ENCODE measurements around the gene PHB1. TPM values are rescaled to one million over a fixed set of nuclear protein-coding genes. Genes with fewer than 3 reads are reported as not detected.
"Not testable (repeated sequence)": the region's sequence is repeated elsewhere in the genome, so short reads cannot be mapped to it uniquely, and the experiment has no call there.

PHB1 gene
- polyA plus RNA-seq, 1 donor from 2014 or later = 132 TPM

DNA sequence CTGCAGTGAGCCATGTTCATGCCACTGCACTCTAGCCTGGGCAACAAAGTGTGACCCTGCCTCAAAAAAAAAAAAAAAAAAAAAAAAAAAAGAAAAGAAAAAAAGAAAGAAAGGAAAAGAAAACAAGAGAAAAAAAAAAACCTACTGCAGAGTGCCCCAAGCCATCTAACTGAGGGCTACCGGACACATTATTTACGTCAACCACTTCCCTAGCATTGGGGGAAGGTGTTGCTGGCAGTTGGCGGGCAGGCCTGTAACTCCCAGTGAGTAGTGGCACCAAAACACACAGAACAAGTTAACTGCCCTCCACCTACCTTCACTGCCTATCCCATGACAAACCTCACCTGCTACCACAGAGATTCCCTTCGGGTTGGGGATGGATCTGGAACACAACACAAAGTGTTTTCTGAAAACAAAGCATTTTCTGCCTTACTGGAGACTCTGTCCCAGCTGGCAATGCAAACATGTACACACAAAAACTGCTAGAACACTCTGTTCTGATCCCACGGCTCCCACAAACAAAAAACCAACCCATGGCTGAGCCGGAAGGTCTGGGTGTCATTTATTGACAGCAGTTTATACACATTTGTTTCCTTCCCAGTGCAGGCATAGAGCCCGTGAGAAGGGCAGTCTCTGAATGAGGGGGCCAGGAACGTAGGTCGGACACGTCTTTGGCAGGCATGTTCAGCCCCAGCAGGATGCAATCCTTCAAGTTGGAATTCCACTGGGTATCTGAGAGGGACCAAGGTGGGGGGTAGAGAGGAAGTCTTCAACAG, 11.0 kb downstream of the PHB1 start:
- H3K27ac Mint-ChIP-seq = peak overlapping the region; percentile 74 to 95 (median 90)
- H3K9me3 Mint-ChIP-seq = no peaks in the 10 kb centered on the region
- peaks cover 19 to 31% (median 20%) of the 10 kb centered on the region in 3 donors for H3K4me1 Mint-ChIP-seq
- H3K4me3 Mint-ChIP-seq = peak overlapping the region in 3 of 4 donors; percentile 41 to 79 (median 75)
- peaks cover 7% of the 10 kb centered on the region for H3K36me3 Mint-ChIP-seq
- peaks cover 2% of the 10 kb centered on the region for H3K27me3 Mint-ChIP-seq

DNA sequence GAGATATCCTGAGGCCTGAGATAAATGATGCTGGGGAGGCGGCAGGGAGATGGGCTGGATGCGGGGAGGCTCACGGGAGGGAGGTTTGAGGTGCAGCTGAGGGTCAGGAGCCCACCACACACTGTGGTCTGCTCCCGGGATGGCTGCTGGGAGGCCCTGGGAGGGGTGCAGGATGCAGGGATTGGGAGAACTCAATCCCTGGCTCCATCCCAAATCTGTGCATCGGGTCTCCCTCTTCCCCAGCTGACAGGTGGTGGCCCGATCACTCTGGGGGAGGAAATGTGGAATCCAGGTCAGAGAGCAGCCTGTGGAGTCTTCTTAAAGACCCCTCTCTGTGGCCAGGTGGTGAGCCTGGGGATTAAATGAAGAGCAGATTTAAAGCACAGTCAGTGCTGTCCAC, 12.0 kb downstream of the PHB1 start:
- no peaks in the 10 kb centered on the region for H3K9me3 Mint-ChIP-seq
- H3K4me1 Mint-ChIP-seq = peaks cover 14 to 23% (median 16%) of the 10 kb centered on the region in 3 donors
- H3K4me3 Mint-ChIP-seq = no peak overlapping the region
- peaks cover 7% of the 10 kb centered on the region for H3K36me3 Mint-ChIP-seq
- peak overlapping the region in 1 of 3 donors; percentile 58 for H3K27ac Mint-ChIP-seq
- H3K27me3 Mint-ChIP-seq = peaks cover 2% of the 10 kb centered on the region

DNA sequence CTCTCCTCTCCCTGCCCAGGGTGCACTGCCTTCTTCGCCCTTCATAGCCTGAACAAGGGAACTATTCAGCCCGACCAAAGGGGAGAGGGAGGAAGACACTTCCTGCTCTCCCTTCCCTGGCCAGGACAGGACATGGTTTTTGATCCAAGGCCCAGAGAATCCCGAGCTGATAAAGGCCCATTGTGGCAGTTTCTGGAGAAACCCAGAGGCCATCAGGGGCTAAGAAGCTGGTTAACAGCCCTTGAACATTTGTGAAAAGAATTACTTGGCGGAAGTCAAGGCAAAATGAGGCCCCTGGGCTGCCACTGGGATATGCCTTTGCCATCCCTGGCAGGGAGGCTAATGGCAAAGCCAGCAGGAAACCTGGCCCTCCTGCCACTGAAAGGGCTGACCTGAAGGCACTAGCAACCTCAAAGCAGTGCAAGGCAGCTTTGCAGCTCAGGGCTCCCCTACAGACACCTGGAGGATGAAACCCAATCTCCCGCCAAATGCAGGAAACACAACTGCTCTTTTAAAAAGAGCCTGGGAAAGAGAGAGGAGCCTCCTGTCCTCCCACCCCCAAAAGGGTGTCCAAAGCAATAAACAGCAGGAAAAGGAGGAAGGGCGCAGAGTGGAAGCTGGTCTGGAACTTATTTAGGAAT, 12.6 kb downstream of the PHB1 start:
- Mint-ChIP-seq H3K4me3 (no peak overlapping the region), H3K36me3 (peaks cover 6% of the 10 kb centered on the region), H3K27me3 (peaks cover 2% of the 10 kb centered on the region), H3K9me3 (no peaks in the 10 kb centered on the region), H3K27ac (peak overlapping the region in 1 of 3 donors; percentile 58), H3K4me1 (peaks cover 14 to 20% (median 15%) of the 10 kb centered on the region in 3 donors)

DNA sequence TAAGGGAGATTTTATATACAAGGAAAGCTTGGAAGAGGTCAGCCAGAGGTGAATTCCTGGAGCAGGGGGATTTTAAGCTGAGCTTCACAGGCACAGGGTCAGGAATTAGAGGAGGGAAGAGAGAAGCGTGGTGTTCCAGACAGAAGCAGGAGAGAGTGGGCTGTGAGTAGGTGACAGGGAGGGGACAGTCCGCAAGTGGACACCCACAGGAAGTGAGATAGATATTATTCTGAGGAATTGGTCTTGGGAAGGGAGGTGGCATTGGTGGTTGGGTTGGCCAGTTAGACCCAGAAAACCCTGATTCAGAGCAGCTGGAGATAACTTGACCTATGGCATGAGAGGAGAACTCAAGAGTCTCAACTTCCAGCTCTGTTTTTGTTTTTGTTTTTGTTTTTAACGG, 14.7 kb downstream of the PHB1 start:
- H3K27me3 Mint-ChIP-seq = peaks cover 2% of the 10 kb centered on the region
- no peak overlapping the region for H3K4me3 Mint-ChIP-seq
- H3K4me1 Mint-ChIP-seq = peaks cover 15 to 17% (median 16%) of the 10 kb centered on the region in 3 donors
- H3K36me3 Mint-ChIP-seq = peaks cover 2% of the 10 kb centered on the region
- H3K27ac Mint-ChIP-seq = peak overlapping the region in 1 of 3 donors; percentile 6
- no peaks in the 10 kb centered on the region for H3K9me3 Mint-ChIP-seq

DNA sequence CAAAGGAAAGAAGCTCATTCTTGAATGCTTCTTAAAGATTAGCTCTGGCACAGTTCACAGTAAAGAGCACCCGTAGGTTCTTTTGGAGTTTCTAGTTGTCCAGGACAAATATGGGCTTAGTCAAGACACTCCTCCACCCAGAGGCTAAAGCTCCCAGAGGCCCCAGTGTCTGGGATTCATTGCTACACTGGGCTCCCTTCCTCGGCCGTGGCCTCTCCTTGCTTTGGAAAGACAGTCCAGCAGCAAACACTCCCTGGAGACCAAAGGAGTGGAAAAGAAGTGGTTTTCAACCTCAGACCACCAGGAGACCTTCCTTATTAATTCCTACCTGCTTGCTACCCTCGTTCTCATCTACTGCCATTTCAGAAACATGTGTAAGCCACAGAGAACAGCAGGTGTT, 17.1 kb downstream of the PHB1 start:
- Mint-ChIP-seq H3K4me3 (no peak overlapping the region), H3K9me3 (no peaks in the 10 kb centered on the region), H3K27ac (no peak overlapping the region), H3K4me1 (peaks cover 16 to 17% (median 17%) of the 10 kb centered on the region in 3 donors), H3K36me3 (no peaks in the 10 kb centered on the region), H3K27me3 (no peaks in the 10 kb centered on the region)

DNA sequence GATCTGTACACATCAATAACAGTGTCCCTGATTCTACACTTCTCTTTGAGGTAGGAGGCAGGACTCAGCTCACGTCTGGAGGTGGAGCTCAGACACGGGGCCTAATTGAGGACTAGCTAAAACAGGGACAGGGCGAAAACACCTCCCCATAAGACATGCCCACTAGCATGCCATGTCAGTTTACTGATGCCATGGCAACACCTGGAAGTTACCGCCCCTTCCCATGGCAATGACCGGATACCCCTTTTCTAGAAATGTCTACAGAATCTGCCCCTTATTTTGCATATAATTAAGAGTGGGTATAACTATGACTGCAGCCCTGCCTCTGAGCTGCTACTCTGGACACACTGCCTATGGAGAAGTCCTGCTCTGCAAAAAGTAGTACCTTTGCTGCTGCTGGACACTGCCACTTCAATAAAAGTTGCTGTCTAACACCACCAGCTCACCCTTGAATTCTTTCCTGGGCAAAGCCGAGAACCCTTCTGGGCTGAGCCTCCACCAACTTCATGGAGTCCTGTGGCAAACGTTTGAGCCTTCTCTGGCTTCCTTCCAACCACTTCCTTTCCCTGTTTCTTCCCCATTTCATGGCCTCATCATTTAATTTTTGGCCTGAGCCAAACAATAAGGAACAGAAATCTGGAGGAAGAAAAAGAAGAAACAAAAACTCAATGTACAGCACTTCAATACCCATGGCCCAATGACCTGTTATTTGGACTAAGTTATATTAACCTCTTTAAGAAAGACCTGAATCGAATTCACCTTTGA, 21.0 kb downstream of the PHB1 start:
- peaks cover 39 to 43% (median 43%) of the 10 kb centered on the region in 3 donors for H3K4me1 Mint-ChIP-seq
- peaks cover 4% of the 10 kb centered on the region for H3K27me3 Mint-ChIP-seq
- no peaks in the 10 kb centered on the region for H3K9me3 Mint-ChIP-seq
- H3K27ac Mint-ChIP-seq = peak overlapping the region; percentile 33 to 84 (median 46)
- peak overlapping the region in 3 of 4 donors; percentile 43 to 62 (median 45) for H3K4me3 Mint-ChIP-seq
- H3K36me3 Mint-ChIP-seq = no peaks in the 10 kb centered on the region

DNA sequence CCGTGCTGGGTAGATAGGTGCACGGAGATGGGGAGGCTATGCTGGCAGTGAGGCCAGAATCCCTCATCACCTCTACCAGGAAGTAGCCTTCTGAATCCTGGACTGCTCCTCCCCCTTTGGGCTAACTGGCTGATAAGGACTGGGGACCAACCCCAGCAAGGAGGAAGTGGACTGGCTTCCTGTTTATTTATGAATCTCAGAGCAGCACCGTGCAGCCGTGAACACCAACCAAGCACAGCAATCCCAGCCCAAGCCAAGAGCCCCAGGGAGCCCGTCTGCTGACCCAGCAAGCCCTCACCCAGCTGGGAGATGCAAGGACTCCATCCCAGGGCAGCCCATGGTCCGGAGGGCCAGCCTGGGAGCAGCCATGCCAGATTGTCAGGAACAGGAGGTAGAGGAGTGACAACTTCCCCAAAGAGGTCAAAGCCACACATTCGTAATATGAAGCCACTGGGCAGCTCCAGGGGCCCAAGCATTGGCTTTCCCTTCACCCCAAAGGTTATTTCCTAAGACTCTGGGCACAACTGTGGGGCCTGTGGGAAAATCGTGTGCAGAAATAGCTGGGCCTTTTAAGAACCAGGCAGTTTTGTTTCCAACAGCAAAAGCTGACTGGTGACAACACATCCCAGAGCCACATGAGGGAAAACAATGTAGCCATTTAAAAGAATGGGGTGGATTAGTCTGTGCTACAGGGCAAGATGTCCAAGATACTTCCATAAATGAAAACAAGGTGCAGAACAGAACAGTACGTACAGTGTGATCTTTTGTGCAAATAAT, 23.9 kb downstream of the PHB1 start:
- peak overlapping the region; percentile 74 to 99 (median 97) for H3K27ac Mint-ChIP-seq
- H3K4me1 Mint-ChIP-seq = peaks cover 52 to 65% (median 62%) of the 10 kb centered on the region in 3 donors
- H3K4me3 Mint-ChIP-seq = peak overlapping the region; percentile 59 to 96 (median 79)
- peaks cover 4% of the 10 kb centered on the region for H3K27me3 Mint-ChIP-seq
- H3K9me3 Mint-ChIP-seq = peaks cover 0 to 3% (median 0%) of the 10 kb centered on the region in 3 donors
- no peaks in the 10 kb centered on the region for H3K36me3 Mint-ChIP-seq

DNA sequence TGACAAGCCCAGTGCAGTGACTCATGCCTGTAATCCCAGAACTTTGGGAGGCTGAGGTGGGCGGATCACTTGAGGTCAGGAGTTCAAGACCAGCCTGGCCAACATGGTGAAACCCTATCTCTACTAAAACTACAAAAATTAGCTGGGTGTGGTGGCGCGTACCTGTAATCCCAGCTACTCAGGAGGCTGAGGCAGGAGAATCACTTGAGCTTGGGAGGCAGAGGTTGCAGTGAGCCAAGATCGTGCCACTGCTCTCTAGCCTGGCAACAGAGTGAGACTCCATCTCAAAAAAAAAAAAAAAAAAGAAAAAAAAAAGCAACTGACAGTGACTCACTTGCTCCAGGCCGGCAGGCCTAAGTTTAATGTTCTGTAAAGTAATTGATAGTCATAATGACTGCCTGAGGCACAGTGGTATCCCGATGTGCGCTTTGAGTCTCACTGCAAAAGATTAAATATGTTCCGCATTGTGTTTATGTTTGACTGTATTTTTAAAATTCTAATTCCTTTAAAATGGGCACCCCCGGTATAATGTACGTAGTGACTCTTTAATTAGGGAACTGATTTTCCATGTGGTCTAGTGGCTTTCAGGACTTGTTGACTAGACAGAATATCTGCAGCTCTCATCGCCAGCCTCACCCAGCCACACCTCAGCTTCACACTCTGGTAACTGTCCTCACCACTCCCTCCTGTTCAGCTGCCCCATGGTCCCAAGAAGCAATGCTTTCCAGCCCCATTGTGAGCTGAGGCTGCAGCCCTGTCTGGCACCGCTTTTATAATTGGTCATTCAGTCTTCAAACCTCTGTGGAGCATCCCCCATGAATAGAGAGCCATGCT, 25.0 kb downstream of the PHB1 start:
- Mint-ChIP-seq H3K4me1 (peaks cover 47 to 60% (median 59%) of the 10 kb centered on the region in 3 donors), H3K4me3 (peak overlapping the region; percentile 59 to 96 (median 79))
- H3K9me3 Mint-ChIP-seq = not testable (repeated sequence)

DNA sequence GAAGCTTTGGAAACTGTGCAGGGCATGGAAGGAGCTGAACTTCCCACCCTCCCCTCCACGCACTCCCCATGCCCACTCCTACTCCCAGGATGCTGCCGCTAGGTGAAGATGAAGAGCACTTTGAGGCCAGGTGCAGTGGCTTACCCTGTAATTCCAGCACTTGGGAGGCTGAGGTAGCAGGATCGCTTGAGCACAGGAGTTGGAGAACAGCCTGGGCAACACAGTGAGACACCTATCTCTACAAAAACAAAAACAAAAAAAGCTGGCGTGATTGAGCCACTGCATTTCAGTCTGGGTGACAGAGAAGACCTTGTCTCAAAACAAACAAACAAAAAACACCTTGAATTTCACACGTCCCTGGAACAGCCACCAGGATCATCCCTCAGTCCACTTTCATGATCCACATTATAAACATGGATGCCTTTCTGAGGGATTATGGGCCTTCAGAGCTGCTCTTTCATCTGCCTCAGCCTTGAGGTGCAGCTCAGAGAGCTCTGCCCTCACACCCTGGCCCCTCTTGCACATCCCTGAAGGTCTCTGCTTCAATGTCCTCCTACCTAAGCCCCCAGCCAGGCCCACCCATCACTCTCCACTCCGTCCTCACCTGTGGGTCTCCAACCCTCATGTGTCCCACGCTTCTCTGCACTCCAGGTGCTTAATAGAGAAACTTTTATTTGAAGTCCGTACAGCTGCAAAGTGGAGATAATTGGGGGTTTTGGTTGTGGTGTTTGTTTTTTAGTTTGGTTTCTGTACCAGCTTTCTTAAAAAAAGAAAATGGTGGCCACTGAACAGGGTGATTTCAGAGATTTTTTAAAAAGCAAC, 25.8 kb downstream of the PHB1 start:
- H3K27ac Mint-ChIP-seq = peak overlapping the region; percentile 74 to 99 (median 99)
- no peaks in the 10 kb centered on the region for H3K36me3 Mint-ChIP-seq
- H3K4me3 Mint-ChIP-seq = peak overlapping the region; percentile 59 to 96 (median 80)
- H3K27me3 Mint-ChIP-seq = peaks cover 4% of the 10 kb centered on the region
- peaks cover 43 to 56% (median 55%) of the 10 kb centered on the region in 3 donors for H3K4me1 Mint-ChIP-seq
- peaks cover 0 to 3% (median 0%) of the 10 kb centered on the region in 3 donors for H3K9me3 Mint-ChIP-seq

More for the DNA sequence above, 25.0 kb downstream of the PHB1 start:
- not testable (repeated sequence) for H3K36me3 Mint-ChIP-seq, H3K27me3 Mint-ChIP-seq
- peak overlapping the region; percentile 74 to 99 (median 99) for H3K27ac Mint-ChIP-seq

DNA sequence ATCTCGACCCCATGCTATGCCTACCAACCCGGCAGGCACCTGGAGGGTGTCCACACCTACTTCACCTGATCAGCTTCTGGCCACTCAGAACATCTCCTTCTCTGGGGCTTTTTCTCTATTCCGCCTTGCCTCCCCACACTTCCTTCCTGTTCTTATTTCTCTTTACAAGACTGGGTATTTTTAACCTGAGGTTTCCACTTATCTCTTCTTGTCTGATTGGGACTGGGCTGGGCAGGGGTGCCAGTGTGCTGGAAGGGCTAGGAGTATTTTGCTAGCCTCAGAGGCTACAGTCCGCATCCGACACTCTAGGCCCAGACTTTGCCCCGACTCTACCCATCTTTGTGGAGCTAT, 26.4 kb downstream of the PHB1 start:
- Mint-ChIP-seq H3K36me3 (no peaks in the 10 kb centered on the region), H3K4me3 (peak overlapping the region; percentile 59 to 96 (median 80)), H3K4me1 (peaks cover 37 to 51% (median 51%) of the 10 kb centered on the region in 3 donors), H3K27me3 (peaks cover 4% of the 10 kb centered on the region), H3K9me3 (peaks cover 0 to 5% (median 0%) of the 10 kb centered on the region in 3 donors), H3K27ac (peak overlapping the region; percentile 74 to 99 (median 99))

DNA sequence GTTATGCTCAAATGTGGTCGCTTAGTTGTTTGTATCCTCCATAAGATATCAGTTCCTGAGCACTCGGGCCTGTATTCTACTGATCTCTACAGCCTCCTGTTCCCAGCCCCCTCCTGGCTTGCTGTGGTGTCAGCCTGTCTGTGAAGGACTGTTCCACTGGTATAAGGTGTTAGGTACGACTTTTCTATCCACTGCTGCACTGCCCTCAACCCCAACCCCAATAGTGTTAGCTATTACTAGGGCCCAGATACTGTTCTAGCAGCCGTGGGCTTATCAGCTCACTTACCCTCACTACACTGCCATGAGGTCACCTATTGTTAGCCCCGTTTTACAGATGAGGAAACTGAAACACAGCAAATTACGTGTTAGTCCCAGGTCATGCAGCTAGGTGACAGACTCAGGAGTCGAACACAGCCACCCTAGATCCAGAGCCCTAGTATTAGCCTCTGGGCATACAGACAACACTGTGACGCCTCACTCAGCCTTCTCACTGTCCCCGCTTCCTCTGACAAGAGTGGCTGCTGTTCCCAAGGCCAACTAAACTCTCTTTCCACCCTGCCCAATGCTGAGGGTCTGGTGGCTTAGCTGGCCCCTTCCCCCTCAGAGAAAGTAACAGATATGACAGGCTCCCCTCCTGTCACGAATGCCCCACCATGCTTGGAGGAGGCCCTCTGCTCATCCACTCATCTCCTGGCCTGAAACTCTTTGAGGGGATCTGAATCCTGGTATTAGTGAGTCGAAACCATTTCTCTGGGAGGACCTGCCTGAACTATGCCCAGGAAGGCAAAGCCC, 27.0 kb downstream of the PHB1 start:
- H3K9me3 Mint-ChIP-seq = peaks cover 0 to 5% (median 0%) of the 10 kb centered on the region in 3 donors
- no peaks in the 10 kb centered on the region for H3K36me3 Mint-ChIP-seq
- H3K4me3 Mint-ChIP-seq = peak overlapping the region; percentile 59 to 96 (median 80)
- H3K27ac Mint-ChIP-seq = peak overlapping the region; percentile 74 to 99 (median 99)
- peaks cover 4% of the 10 kb centered on the region for H3K27me3 Mint-ChIP-seq
- peaks cover 36 to 50% (median 50%) of the 10 kb centered on the region in 3 donors for H3K4me1 Mint-ChIP-seq

DNA sequence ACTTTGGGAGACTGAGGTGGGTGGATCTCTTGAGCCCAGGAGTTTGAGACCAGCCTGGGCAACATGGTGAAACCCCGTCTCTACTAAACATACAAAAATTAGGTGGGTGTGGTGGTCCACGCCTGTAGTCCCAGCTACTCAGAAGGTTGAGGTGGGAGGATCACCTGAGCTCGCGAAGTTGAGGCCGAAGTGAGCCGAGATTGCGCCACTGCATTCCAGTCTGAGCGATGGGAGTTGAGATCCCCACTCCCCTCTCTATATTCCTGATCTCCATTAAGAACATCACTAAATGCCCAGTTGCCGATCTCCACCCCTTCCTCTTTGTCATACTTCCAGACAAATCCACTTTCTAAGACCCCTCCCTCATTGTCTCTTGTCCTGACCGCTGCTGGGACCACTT, 28.3 kb downstream of the PHB1 start:
- Mint-ChIP-seq H3K4me1 (peaks cover 36 to 57% (median 45%) of the 10 kb centered on the region in 3 donors), H3K27me3 (peaks cover 4% of the 10 kb centered on the region), H3K9me3 (peaks cover 0 to 5% (median 0%) of the 10 kb centered on the region in 3 donors), H3K36me3 (no peaks in the 10 kb centered on the region), H3K4me3 (peak overlapping the region in 1 of 4 donors; percentile 25), H3K27ac (peak overlapping the region in 2 of 3 donors; percentile 14 to 60)

Data from IgD-negative memory B cell (primary cell).